Peyer's patch (tissue), 4 donors: ENCODE results near the gene FTCDNL1.

Experiments used
- POLR2A ChIP-seq, 2 donors: fragments of 450-650 bp; IDR thresholded peaks; one replicate each; pipeline ENCODE4 v1.5.1; 2017; ENCODE audit warnings: antibody characterized with exemption in 2 of 2, mild to moderate bottlenecking in 2 of 2, moderate library complexity in 2 of 2
- TF ChIP-seq, protein P1 (sequence below), 6 experiments: fragments of 450-650 bp in 4 of 6; fragments of 200-600 bp in 2 of 6; sonication (generic) in 1 of 6; IDR thresholded peaks; one replicate each; pipeline ENCODE4 v1.5.1; 2017 to 2019; ENCODE audit warnings: antibody characterized with exemption in 6 of 6, mild to moderate bottlenecking in 3 of 6, moderate library complexity in 1 of 6

DNA sequence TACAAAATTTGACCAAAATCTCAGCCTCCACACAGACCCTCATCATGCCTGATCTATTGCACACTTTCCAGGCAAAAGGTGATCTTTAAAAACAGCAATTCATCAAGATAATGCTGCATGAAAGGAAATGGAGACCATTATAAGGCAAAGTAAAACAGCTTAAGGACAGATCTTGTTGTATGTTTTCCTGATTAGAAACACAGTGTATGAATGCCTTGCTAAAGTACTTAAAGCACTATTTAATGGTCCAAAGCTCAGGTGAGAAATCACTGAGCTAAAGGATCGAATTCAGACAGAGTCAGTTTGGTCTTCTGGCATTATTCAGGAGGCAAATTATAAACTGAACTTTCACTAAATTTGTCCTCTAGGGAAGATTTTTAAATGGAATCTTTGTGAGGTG, 18.7 kb upstream of the FTCDNL1 start:
- no peak for TF ChIP-seq POLR2A (IDR thresholded peaks at IDR 0.05)
- TF ChIP-seq, protein P1, sequence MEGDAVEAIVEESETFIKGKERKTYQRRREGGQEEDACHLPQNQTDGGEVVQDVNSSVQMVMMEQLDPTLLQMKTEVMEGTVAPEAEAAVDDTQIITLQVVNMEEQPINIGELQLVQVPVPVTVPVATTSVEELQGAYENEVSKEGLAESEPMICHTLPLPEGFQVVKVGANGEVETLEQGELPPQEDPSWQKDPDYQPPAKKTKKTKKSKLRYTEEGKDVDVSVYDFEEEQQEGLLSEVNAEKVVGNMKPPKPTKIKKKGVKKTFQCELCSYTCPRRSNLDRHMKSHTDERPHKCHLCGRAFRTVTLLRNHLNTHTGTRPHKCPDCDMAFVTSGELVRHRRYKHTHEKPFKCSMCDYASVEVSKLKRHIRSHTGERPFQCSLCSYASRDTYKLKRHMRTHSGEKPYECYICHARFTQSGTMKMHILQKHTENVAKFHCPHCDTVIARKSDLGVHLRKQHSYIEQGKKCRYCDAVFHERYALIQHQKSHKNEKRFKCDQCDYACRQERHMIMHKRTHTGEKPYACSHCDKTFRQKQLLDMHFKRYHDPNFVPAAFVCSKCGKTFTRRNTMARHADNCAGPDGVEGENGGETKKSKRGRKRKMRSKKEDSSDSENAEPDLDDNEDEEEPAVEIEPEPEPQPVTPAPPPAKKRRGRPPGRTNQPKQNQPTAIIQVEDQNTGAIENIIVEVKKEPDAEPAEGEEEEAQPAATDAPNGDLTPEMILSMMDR (IDR thresholded peaks at IDR 0.05), result no peak
